HepG2 (cell line): ENCODE measurements around the gene MAP3K14. TPM values are rescaled to one million over a fixed set of nuclear protein-coding genes. Genes with fewer than 3 reads are reported as not detected.
A peak's percentile ranks its signal among the peaks of the same experiment; 100 is the strongest.

Source experiments
- HNRNPH1 ChIP-seq: fragments of 200-400 bp; formaldehyde crosslinking; optimal IDR thresholded peaks from 2 replicates; pipeline ENCODE3; 2017; ENCODE audit warnings: mild to moderate bottlenecking, low read depth, low read length
- RARG ChIP-seq: sonication (generic); formaldehyde crosslinking; IDR thresholded peaks from 2 replicates; pipeline ENCODE4 v1.4.0; 2020; ENCODE audit warnings: low read depth, mild to moderate bottlenecking, missing genetic modification reagents
- SMYD3 ChIP-seq: sonication (generic); formaldehyde crosslinking; IDR thresholded peaks from 2 replicates; pipeline ENCODE4 v1.8.1; 2023; ENCODE audit warnings: mild to moderate bottlenecking, missing genetic modification reagents
- ZNF468 ChIP-seq: sonication (generic); formaldehyde crosslinking; IDR thresholded peaks from 2 replicates; pipeline ENCODE4 v1.8.0; 2022; ENCODE audit warnings: mild to moderate bottlenecking, moderate library complexity, missing genetic modification reagents
- ZSCAN30 ChIP-seq: sonication (generic); formaldehyde crosslinking; IDR thresholded peaks from 2 replicates; pipeline ENCODE4 v1.5.0; 2020; ENCODE audit warnings: mild to moderate bottlenecking, missing genetic modification reagents
- polyA plus RNA-seq, 8 experiments: library from polyadenylated mRNA; depleted of rRNA in 3 of 8; stranded (reverse) in 7 of 8; unstranded in 1 of 8; fragments of >200 nt; fragmentation: Illumina TruSeq in 4 of 8; extraction: Trizol in 4 of 8; gene quantifications; 2 replicates each; pipeline versions ENCODE4 v1.2.1 to v1.2.3, GENCODE V29; 2011 to 2016; ENCODE audit warnings: low read depth in 4 of 8, missing spikeins in 1 of 8, mixed read lengths in 1 of 8; ENCODE audit not compliant: insufficient read depth in 1 of 8
- total RNA-seq, 5 experiments: library from RNA; depleted of rRNA; stranded (reverse); fragments of >200 nt; fragmentation: Illumina TruSeq; extraction: Trizol; gene quantifications; 2 replicates each; pipeline ENCODE4 v1.2.3, GENCODE V29; 2016; ENCODE audit warnings: low read depth in 1 of 5
- TF ChIP-seq, protein P1 (sequence below): sonication (generic); formaldehyde crosslinking; IDR thresholded peaks from 2 replicates; pipeline ENCODE4 v1.4.0; 2020; ENCODE audit warnings: mild to moderate bottlenecking, missing genetic modification reagents
- TF ChIP-seq, protein P2 (sequence below): sonication (generic); formaldehyde crosslinking; IDR thresholded peaks from 2 replicates; pipeline ENCODE4 v1.4.0; 2020; ENCODE audit warnings: mild to moderate bottlenecking, missing genetic modification reagents
- TF ChIP-seq, protein P3 (sequence below): IDR thresholded peaks from 2 replicates; pipeline ENCODE4 v1.6.1; 2016; ENCODE audit warnings: missing biosample characterization, missing genetic modification reagents, low read depth

Gene MAP3K14
- total and polyA plus RNA-seq, 2 of the 13 experiments (the other 11 are each of a cell fraction or from before 2014, with no cell fraction given) = 2.6 TPM

DNA sequence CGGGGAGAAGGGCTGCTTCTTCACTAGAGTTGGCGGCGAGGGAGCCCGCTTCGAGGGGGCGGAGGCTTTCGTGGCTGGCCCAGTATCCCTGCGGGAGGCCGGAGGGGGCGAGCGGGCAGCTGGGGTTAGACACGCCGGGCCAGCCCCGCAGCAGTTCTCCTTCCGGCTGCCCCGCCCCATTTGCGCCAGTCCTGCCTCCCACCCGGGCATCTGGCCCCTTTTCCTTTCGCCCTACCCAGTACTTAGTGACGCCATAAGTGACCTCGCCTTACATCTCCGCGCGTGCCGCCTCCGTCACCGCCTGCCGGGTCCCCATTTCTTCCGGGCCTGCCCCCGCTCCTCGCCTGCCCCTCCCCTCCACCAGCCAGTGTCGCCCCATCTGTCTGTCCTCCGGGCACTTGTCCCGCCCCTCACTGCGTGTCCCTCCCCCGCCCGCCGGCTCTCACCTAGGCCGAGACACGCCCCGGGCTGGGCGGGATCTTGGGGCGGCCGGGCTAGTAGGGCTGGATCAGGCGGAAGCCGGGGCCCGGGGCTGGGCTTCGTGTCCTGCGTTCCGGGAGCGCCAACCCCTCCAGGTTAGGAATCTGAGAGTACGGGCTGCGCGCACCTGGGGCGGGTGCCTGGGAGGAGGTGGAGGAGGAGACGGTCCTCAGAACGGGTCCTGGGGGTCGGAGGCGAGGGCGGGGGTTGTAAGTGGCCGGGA lies 69.2 kb downstream of the MAP3K14 start (continued):
- TF ChIP-seq, protein P1, sequence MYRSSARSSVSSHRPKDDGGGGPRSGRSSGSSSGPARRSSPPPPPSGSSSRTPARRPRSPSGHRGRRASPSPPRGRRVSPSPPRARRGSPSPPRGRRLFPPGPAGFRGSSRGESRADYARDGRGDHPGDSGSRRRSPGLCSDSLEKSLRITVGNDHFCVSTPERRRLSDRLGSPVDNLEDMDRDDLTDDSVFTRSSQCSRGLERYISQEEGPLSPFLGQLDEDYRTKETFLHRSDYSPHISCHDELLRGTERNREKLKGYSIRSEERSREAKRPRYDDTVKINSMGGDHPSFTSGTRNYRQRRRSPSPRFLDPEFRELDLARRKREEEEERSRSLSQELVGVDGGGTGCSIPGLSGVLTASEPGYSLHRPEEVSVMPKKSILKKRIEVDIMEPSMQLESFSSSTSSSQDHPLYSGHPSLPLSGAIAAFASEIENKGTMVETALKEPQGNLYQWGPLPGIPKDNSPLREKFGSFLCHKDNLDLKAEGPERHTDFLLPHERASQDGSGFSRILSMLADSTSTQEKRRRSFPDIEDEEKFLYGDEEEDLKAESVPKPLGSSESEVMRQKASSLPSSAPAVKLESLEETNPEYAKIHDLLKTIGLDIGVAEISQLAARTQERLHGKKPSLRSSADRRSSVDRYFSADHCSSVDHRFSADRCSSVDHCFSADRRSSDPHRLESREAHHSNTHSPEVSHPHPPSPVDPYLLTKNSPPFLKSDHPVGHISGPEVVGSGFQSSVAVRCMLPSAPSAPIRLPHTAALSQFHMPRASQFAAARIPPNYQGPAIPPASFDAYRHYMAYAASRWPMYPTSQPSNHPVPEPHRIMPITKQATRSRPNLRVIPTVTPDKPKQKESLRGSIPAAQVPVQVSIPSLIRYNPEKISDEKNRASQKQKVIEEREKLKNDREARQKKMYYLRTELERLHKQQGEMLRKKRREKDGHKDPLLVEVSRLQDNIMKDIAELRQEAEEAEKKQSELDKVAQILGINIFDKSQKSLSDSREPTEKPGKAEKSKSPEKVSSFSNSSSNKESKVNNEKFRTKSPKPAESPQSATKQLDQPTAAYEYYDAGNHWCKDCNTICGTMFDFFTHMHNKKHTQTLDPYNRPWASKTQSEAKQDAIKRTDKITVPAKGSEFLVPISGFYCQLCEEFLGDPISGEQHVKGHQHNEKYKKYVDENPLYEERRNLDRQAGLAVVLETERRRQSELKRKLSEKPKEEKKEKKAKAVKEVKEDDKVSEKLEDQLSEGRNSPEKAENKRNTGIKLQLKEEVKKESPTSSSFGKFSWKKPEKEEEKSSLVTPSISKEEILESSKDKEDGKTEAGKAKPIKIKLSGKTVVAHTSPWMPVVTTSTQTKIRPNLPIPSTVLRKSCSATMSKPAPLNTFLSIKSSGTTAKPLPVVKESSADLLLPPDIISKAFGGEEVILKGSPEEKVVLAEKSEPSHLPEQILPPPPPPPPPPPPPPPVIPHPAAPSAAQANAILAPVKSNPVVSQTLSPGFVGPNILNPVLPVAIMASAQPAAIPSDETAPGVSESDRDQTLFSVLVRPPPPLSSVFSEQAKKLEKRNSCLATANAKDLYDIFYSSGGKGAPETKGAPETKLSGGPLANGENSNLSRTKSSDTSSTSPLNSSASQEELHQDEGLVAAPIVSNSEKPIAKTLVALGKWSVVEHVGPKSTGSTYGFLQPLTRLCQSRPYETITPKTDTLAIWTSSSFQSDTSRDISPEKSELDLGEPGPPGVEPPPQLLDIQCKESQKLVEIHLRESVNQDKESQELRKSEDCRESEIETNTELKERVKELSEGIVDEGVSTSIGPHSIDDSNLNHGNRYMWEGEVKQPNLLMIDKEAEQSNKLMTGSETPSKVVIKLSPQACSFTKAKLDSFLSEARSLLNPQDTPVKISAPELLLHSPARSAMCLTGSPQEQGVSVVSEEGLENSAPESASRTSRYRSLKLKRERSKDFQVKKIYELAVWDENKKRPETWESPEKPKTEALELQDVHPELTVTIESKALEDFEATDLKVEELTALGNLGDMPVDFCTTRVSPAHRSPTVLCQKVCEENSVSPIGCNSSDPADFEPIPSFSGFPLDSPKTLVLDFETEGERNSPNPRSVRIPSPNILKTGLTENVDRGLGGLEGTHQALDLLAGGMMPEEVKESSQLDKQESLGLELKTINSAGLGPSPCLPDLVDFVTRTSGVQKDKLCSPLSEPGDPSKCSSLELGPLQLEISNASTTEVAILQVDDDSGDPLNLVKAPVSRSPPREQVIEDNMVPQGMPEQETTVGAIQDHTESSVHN (CRISPR knock-in tag) = no peak
- no peak for TF ChIP-seq HNRNPH1
- TF ChIP-seq ZNF468 (CRISPR knock-in tag) = no peak
- TF ChIP-seq, protein P2, sequence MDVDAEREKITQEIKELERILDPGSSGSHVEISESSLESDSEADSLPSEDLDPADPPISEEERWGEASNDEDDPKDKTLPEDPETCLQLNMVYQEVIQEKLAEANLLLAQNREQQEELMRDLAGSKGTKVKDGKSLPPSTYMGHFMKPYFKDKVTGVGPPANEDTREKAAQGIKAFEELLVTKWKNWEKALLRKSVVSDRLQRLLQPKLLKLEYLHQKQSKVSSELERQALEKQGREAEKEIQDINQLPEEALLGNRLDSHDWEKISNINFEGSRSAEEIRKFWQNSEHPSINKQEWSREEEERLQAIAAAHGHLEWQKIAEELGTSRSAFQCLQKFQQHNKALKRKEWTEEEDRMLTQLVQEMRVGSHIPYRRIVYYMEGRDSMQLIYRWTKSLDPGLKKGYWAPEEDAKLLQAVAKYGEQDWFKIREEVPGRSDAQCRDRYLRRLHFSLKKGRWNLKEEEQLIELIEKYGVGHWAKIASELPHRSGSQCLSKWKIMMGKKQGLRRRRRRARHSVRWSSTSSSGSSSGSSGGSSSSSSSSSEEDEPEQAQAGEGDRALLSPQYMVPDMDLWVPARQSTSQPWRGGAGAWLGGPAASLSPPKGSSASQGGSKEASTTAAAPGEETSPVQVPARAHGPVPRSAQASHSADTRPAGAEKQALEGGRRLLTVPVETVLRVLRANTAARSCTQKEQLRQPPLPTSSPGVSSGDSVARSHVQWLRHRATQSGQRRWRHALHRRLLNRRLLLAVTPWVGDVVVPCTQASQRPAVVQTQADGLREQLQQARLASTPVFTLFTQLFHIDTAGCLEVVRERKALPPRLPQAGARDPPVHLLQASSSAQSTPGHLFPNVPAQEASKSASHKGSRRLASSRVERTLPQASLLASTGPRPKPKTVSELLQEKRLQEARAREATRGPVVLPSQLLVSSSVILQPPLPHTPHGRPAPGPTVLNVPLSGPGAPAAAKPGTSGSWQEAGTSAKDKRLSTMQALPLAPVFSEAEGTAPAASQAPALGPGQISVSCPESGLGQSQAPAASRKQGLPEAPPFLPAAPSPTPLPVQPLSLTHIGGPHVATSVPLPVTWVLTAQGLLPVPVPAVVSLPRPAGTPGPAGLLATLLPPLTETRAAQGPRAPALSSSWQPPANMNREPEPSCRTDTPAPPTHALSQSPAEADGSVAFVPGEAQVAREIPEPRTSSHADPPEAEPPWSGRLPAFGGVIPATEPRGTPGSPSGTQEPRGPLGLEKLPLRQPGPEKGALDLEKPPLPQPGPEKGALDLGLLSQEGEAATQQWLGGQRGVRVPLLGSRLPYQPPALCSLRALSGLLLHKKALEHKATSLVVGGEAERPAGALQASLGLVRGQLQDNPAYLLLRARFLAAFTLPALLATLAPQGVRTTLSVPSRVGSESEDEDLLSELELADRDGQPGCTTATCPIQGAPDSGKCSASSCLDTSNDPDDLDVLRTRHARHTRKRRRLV (CRISPR knock-in tag) = peak; percentile 48
- TF ChIP-seq ZSCAN30 (CRISPR knock-in tag) = no peak
- no peak for TF ChIP-seq RARG (CRISPR knock-in tag)
- no peak for TF ChIP-seq SMYD3 (CRISPR knock-in tag)
- TF ChIP-seq, protein P3, sequence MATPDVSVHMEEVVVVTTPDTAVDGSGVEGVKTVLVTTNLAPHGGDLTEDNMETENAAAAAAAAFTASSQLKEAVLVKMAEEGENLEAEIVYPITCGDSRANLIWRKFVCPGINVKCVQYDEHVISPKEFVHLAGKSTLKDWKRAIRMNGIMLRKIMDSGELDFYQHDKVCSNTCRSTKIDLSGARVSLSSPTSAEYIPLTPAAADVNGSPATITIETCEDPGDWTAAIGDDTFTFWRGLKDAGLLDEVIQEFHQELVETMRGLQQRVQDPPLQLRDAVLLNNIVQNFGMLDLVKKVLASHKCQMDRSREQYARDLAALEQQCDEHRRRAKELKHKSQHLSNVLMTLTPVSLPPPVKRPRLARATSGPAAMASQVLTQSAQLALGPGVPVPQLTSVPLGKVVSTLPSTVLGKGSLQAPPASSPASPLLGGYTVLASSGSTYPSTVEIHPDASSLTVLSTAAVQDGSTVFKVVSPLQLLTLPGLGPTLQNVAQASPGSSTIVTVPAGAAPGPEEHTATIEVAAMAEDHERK = no peak
